ENCODE data around the gene SUPT4H1.

GRCh38 chr17:58327363-58328194 is 24.4 kb downstream of the SUPT4H1 start:
- TF ChIP-seq CTCF (IDR thresholded peaks at IDR 0.05): no peak
- TF ChIP-seq POLR2A (IDR thresholded peaks at IDR 0.05): no peak
- TF ChIP-seq POLR2AphosphoS5 (IDR thresholded peaks at IDR 0.05): no peak
